Fibroblast of the conjunctiva (primary cell): ENCODE measurements around the gene KCNMA1.
"Not testable (repeated sequence)": the region's sequence is repeated elsewhere in the genome, so short reads cannot be mapped to it uniquely, and the experiment has no call there.

ENCODE experiments used
- DNase-seq: peaks from one replicate; pipeline ENCODE4 v3.0.0-alpha.2; 2010; ENCODE audit warnings: low read depth

KCNMA1 gene

GRCh38 chr10:77363210-77363609, 274.4 kb downstream of the KCNMA1 start:
- DNase-seq = no peak

DNA sequence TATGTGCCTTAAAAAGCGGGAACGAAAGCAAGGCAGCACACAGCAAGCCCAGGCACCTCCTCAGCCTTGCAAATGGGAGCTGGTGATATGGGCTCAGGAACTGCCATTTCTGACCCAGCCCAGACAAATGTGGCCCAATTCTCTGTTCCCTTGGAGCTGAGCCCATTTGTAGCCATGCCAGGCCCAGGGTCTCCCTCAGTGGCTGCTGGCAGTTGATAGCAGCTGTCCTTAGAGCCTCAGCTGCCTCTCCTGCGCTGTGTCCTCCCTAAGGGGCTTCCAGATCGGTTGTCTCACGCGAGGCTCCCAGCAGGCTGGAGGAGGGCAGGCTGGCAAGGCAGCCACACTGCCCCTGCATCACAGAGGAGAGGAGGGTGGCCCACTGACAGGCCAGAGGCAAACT, 275.8 kb downstream of the KCNMA1 start:
- no peak for DNase-seq

- DNase-seq = no peak
Observed at GRCh38 chr10:77361426-77361825, 276.2 kb downstream of the KCNMA1 start.

- DNase-seq = no peak
Observed at GRCh38 chr10:77360835-77361234, 276.8 kb downstream of the KCNMA1 start.

- no peak for DNase-seq
Observed at GRCh38 chr10:77359950-77360520, 277.6 kb downstream of the KCNMA1 start.

- no peak for DNase-seq
Observed at GRCh38 chr10:77359287-77359691, 278.3 kb downstream of the KCNMA1 start.

GRCh38 chr10:77358656-77359055, 279.0 kb downstream of the KCNMA1 start:
- DNase-seq = no peak

DNA sequence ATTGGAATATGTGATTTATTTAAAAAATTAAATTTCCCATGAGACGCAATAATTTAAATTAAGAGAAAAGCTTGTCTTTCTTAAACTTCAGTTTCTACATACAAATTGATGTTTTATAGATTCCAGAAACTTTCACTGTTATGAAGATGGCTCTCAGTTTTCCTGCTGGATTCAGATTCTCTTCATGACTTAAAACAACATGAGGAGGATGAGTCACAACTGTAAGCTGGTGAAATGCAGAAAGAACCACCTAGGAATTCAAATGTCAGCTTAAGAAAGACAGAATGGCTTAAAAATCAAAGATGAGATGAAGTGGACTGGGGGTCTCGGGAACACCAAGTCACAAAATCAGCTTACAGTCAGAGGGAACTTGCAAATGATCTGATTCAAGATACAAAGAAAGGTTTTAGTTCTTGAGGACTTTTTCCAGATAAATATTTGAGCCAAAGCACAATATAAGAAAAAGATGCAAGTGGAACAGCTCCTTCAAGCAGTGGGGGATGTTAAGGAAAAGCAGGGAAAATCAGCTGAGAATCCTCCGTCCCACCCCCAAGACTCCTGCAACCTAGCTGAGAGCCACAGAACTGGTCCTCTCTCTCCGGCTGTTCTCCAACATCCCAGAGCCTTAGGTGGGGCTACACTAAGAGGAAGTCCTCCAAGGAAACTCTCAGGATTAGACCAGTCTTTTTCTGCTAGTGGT, 279.8 kb downstream of the KCNMA1 start:
- peak; percentile 58 for DNase-seq

DNA sequence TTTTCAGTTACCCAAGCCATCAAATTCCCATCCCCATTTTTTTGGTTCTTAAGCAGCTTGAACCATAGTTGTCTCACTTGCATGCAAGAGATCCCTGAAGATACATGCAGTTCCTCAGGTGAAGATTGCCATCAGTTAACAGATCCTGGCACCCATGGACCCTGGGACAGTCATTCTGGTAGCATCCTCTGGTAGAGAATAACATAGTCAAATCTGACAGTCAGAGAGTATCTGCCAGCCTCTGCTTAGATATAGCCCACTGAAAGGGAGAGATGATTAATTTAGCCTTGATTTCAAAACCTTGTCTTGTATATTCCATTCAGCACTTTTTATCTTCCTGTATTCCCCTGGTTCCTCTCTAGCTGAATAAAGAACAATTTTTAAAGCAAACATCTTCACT, 280.4 kb downstream of the KCNMA1 start:
- no peak for DNase-seq

DNA sequence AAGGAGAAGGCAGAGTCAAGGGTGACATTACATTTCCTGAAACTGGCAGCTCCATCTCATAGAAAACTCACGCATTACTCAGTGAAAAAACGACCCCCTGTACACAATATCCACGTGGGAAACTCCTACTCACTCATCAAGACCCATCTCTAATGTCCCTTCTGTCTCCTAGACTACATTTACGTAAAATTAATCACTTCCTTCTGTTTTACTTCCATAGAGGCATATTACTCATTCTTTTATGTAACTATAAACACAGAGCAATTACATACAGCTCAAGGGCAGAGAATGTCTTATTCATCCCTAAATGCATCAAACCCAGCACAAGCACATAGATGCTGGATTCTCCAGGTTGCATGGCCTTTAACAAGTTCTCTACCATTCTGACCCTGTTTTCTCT, 281.8 kb downstream of the KCNMA1 start:
- peak; percentile 78 for DNase-seq

DNA sequence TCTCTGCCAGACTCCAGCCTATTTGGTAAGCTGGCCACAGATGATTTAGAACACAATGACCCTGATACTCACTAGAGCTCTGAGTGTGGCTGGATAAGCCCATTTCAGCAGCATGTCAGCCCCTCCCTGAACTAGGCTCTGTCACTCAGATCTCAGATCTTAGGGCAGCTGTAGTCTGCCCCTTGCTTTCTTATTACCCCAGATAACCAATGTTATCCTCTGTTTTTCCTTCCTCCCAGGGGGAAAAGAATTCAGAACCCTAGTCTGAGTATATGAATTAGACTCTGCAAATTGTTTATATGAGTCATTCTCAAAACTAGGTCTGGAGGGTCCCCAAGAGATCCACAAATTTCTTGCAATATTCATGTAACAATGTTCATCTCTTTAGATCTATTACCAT, 286.2 kb downstream of the KCNMA1 start:
- DNase-seq = peak; percentile 71

- peak; percentile 97 for DNase-seq
Observed at GRCh38 chr10:77350711-77351119, 286.9 kb downstream of the KCNMA1 start.

DNA sequence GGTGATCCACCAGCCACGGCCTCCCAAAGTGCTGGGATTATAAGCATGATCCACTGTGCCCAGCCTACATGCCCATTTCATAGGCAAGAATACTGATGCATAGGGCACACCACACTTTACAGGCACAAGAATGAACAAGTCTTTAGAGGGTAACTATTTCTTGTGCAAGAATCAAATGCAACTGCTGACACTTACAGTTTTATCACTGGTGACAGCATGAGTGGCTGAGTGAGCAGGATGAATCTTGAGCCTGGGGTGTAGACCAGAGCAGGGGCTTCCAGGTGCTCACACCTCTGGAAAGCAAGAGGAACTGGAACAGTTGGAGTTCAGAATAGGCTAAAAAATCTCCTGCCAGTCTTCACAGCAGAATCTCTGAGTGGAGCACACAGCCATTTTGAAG, 287.5 kb downstream of the KCNMA1 start:
- no peak for DNase-seq

GRCh38 chr10:77349226-77349625, 288.4 kb downstream of the KCNMA1 start:
- DNase-seq = no peak

- DNase-seq = no peak
Observed at GRCh38 chr10:77348751-77349150, 288.9 kb downstream of the KCNMA1 start.

- no peak for DNase-seq
Observed at GRCh38 chr10:77348082-77348481, 289.5 kb downstream of the KCNMA1 start.

- no peak for DNase-seq
Observed at GRCh38 chr10:77347052-77347451, 290.6 kb downstream of the KCNMA1 start.

DNA sequence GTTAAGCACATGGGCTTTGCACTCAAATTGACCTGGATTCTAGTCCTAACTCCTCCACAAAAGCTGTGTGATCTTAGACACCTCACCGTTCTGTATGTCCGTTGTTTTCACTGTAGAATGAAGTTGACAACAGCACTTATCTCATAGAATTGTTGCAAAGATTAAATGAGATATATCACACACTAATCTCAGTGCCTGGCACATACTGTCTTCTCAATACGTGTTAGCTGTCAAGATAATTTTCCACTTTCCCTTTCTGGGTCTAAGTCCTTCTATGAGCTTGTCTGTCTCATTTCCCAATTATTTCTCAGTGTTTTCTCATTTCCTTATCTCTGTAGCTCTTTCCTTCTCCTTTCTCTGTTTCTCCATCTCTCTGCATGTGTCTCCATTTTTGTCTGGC, 296.6 kb downstream of the KCNMA1 start:
- DNase-seq = no peak

GRCh38 chr10:77339872-77340271, 297.7 kb downstream of the KCNMA1 start:
- DNase-seq = not testable (repeated sequence)

DNA sequence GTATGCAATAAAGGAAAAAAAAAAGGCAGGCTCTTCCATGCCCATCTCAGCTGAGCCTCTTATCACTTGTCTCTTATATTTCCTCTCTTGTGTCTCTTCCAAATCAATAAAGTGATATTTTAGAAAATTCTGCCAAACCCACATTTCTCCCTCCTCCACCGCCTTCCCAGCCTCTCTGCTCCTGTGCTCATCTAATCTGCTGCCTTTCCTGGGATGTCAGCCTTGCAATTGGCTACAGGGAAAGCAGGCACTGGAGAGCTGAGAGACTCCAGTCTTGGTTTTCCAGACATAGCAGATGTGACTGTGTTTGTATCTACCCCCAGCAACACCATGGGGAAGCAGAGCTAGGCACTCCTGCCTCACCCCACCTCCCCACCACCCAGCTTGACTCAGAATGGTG, 298.4 kb downstream of the KCNMA1 start:
- no peak for DNase-seq

DNA sequence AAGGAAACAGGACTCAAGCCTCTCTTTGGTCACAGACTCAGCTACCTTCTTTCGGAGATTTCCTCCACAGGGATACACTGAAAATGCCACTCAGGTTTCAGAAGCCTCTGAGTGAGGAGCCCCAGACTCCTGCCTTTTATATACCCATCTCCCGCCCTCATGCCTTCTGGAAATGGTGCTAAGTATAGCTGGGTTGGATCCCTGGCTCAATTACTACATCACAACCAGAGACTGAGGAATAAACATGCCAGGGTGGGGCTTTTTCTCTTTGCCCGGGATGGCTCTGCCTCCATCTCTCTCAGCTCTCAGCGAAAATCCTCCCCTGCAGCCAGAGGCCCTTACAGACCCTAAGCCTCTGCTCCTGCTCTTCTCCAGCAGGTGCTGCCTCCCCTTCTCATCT, 299.5 kb downstream of the KCNMA1 start:
- no peak for DNase-seq

DNA sequence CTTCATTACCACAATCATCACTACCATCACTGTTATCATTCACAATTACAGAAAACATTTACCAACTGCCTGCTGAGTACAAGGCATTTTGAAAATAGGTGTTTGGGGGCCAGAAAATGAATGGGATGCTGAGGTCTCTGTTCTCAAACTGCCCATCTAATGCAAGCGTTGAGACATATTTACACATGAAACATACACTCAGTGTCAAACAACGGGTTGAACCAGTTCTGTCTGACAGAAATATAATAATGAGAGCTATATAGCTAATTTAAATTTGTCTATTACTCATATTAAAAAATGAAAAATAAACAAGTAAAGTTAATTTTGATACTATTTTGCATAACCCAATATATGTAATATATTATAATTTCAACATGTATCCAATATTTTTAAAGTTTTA, 303.1 kb downstream of the KCNMA1 start:
- DNase-seq = no peak

DNA sequence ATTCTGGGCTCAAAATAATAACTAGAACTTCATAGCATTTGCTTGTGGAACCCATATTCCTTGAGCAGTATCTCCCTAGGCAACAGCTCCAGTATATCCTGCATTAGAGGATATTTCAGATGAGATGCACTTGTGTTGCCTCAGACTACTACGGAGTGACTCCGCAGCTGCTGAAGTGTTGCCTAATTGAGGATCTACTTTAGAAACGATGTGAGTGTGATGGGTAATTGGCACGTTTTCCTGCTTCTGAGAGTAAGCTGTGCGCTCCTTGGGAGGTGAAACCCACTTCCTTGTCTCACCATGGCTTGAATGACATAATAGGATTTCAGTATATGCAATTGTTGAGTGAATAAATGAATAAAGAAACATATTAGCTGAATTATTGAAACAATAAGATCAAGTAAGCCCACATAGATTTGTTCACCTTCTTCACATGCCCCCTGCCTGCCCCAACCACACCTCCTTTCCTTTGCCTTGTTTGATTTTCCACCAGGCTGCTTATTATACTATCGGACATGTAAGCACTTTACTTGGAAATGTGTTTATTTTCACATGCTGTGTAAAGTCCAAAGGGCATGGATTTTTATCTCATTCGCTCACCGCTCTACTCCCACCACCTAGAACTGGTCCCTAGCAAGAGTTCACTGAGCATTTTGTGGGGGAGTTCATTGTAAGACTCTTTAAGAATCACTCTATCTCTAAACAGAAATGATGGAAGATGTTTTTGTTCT, 303.8 kb downstream of the KCNMA1 start:
- no peak for DNase-seq
